ENCODE data around the gene SPON2.

Gene SPON2

DNA sequence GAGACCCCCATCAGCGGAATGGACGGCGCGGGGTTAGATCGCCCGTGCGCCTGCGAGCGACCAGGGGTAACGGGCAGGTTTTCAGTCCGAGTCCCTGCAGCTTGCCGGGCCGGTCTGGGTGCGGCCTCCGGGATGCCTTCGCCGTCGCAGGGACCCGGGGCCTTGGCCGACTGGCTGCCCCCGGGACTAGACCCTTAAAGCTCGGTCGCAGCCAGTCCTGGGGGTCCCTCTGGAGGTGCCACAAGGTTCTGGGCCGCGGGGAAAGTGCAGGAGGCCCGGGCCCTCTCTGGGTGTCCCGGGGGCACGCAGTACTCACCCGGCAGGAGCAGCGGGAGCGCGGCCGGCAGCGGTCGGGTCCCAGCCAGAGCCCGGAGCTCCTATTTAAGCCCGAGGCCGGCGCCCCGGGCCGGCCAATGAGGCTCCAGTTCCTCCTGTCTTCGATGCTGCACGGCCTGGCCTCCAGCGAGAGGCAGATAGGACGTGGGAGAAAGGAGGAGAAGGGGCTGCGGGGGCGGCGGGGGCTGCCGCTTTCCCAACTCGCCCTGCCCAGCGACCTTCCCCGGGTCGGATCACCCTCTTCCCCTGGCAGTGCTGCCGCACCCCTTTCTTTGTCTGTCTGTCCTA lies at the start of gene SPON2:
Gene SPON2, minus strand, starts transcription at position 356 of the 624 bp plus-strand sequence.
- DNase-seq, result no peak

DNA sequence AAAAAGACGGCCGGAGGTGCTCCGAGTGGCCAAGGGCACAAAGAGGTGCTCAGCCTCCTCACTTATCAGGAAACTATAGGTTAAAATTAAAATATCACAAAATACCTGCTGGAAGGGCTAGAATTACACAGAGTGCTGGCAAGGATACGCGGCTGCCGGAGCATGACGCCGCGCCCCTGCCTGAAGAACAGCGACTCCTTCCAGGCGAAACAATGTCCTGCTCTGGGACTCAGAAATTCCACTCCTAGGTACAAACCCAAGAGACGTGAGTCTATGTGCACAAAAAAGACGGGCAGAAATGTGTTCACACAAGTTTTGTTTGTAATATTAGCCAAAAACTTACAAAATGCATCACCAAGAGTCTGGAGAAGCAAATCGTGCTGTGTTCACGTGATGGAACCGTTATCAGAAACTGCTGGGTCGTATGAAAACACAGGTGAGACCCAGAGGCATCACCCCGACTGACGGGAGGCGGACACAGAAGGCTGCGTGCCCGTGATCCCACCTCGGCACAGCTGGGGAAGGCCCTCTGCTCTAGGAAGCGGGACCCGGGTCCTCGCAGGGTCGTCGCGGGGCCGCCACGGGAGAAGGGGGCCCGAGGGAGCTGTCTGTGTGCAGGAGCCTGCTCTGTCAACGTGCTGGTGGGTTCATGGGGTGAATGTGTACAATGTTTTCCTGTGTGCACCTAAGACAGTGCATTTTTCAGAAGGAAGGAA lies 48.9 kb upstream of the SPON2 start:
- no peak for DNase-seq

DNA sequence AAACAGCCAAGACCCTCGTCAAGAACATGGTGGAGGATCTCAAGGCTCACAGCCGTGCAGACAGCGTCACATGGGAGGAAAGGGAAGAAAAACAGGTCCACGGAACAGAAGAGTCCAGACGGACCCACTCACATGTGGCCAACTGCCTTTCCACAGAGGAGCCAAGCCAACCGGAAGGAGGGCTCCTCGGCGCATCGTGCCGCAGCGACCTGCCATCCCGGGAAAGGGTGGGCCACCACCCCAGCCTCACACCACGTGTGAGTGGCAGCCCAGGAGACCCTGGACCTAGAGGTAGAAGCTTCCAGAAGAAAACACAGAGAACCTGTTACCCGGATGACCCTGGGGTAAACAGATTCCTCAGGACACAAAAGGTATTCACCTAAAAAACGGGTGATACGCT lies 48.2 kb upstream of the SPON2 start:
- DNase-seq, result no peak

DNA sequence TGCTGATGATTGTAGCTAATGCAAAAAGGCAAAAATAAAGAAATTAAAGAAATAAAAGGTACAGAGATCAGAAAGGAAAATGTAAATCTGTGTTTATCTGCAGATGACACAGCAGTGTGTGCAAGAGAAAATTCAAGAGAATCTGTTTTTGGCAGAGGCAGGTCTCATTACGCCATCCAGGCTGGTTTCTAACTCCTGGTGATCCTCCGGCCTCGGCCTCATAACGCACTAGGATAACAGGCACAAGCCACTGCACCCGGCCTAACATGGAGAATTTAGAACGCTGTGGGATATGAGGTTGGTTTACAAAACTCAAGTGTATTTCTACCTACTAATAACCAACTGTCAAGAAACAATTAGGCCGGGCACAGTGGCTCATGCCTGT lies 47.2 kb upstream of the SPON2 start:
- no peak for DNase-seq

DNA sequence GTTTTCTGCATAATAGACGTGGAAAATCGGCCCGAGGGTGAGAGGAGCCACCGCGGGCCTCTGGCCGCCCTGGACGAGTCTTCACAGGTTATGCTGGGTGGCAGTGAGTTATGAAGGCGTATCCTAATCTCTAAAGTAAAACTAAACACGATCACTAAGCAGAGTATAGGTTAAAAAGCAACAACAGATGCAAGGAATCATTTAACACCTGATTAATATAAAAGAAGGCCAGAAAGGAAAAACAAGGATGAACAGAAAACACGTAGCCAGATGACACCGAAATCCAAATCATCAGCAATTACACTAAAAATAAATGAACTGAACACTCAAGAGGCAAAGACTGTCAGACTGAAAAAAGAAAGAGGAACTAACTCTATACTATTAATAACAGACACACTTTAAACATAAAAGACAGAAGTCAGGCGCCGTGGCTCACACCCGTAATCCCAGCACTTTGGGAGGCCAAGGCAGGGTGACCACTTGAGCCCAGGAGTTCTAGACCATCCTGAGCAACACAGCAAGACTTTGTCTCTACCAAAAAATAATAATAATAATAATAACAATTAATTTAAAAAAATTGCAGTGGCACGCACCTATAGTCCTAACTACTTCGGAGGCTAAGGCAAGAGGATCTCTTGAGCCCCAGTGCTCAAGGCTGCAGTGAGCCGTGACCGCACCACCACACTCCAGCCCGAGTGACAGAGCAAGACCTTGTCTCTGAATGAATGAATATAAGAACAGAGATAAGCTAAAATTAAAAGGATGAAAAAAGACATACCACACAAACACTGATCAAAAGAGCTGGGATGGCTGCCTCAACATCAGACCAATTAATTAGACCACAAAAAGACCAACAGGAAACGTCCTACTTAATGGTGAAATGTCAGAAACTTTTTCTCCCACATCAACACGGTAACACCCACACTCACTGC lies 46.5 kb upstream of the SPON2 start:
- DNase-seq, result no peak

DNA sequence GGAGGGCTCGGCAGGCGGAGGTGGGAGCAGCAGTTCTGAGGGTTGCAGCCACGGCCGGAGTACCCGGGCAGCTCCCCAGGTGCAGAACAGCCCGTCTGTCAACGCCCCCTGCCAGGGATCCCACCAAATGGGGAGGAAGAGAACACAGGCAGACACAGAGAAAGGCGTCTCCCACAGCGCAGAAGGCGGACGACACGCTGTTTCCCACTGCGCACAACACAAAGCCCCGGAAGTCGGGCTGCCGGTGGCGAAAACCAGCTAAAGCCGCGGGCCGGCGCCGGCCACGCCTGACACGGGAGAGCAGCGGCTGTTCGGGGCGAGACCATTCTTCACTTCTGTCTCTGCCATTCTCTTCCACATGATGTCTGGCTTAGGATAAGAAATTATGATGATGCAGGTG lies 45.0 kb upstream of the SPON2 start:
- no peak for DNase-seq

DNA sequence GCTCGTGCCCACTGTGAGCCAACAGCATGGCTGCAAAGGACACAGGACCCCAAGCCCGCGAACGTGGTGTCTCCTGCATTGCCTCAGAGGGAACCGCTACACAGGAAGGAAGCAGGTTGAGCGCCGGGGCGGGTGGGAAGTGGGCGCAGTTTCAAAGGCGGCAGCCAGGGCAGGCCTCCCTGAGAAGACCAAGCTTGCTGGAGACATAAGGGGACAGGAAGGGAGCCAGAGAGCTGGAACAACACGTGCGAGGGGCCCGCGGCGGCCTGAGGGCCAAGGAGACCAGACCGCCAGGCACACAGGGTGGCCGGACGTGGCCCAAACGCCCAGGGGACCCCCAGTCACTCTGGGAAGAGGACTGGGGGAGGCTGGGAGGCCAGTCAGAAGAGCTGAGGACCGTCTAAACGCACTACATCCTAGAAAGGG lies 44.5 kb upstream of the SPON2 start:
- no peak for DNase-seq

DNA sequence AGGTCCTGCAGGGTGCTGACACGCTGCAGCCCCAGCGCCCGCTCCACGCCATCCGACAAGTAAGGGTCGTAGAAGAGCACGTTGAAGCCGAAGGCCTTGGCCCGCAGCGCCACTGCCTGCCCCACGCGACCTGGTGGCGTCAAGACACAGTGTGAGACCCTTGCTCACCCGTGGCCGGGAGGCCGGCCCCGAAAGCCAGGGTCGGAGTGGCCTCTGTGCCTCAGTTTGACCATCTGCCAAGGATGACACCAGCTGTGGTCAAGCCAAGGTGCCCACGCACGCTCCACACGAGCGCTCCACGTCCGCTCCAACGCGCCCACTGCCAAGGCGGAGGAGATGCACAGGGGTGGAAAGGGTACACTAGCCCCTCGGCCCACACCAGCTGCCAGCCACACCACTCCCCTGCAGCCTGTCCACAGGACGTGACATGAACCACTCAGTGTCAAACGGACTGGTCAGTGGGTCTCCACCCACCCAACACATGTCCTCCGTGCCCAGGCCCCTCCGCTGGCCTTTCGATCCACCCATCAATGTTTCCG lies 43.8 kb upstream of the SPON2 start:
- no peak for DNase-seq

DNA sequence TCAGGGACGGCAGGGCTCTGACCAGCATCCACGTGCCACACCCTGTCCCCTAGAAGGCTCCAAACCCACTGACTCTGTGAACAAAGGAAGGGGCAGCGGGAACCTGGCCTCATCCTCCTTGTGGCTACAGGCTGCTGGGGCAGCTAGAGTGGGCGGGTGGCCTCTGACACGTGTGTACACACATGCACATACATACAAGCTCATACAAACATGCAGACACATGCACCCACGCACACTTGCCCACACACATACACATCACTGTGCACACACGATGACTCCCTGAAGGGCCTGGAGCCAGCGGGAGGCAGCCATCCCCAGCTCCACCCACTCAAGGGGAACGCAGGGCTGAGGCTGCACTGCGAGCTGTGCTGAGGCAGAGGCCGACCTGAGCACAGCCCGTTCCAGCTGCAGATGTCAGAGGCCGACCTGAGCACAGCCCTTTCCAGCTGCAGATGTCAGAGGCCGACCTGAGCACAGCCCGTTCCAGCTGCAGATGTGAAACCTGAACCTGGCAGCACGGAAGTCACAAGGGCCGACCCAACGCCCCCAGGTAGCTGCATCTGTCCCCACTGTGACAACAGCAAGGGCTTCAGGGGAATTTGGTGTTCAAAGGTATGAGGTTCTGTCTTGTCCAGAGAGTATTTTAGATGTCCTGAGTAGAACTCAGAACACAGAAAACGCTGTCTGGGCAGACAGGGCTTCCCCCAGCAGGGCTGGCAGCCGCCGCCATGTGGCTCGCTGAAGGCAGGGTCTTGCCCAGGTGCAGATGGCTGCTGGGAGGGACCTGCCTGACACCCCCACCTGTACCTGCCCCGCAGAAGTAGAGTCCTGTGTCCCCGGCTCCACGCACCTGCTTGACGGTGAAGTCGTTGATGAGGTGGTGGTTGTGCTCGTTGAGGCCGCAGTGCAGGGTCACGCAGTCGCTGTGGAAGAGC lies 43.0 kb upstream of the SPON2 start:
- no peak for DNase-seq

DNA sequence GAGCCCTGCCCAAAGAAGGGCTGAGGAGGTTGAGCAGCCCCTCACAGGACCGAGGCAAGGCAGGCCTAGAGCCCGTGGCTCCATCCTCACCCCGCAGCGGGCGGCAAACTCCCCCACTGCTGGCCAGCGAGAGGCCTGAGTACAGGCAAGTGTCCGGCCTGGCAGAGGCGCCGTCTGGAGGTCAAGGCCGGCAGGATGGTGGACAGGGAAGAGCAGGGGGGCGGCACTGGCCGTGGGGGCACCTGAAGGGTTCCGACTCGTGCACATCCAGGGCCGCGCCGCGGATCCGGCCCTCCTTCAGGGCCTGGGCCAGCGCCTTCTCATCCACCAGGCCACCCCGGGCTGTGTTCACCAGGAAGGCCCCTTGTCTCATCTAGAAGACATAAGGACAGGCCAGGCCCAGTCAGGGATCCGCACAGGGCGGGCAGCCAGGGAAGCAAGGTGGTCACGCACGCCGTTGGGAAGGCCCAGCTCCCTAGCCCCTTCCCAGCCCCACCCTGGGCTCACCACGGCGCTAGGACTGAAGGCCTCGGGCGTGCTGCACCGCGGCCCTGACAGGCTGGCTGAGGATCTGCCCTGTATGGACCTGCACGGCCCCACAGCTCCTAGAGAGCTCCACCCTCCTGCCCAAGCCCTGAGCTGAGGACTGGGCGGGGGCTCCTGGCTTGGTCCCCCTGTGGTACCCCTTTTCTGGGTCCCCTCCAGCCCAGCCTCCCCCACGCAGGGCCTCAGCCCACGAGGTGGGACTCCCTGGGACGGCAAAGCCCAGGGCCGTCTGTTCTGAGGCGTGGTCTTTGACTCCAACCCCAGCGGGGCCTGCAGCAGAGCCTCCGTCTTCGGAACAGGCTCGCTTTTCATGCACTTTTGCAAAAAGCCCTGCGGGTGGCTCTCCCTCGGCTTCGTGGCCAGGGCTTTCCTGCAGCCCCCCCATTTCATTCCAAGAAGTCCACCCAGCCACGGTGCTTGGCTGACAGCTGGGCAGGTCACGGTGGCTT lies 42.0 kb upstream of the SPON2 start:
- no peak for DNase-seq

DNA sequence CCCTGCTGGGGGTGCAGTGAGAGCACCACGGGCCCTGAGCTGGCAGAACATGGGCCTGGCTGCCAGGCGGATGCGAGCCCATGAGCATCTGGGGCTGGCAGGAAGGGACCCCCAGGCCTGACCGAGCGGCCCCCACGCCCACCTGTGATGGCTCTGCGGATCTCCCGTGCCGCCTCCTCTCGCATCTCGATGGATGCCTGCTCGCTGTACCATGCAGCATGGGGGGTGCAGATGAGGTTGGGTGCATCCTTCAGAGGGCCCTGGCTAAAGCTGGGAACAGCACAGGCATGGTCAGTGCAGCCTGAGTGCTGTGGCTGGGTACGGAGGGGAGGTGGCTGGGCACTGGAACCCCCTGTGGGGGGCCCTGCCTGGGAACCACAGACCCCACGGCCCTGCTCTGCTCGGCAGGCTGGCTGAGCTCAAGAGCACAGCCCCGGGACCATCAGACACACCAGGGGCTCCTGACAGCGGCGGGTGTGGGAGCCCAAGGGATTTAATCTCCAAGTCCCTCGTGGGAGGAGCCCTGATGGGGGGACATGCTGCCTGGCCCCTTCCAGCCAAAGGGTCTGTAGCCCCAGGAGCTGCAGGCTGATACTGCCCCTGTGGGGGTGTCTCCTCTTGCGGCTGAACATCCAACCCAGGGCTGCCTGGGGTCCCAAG lies 41.1 kb upstream of the SPON2 start:
- DNase-seq, result no peak

DNA sequence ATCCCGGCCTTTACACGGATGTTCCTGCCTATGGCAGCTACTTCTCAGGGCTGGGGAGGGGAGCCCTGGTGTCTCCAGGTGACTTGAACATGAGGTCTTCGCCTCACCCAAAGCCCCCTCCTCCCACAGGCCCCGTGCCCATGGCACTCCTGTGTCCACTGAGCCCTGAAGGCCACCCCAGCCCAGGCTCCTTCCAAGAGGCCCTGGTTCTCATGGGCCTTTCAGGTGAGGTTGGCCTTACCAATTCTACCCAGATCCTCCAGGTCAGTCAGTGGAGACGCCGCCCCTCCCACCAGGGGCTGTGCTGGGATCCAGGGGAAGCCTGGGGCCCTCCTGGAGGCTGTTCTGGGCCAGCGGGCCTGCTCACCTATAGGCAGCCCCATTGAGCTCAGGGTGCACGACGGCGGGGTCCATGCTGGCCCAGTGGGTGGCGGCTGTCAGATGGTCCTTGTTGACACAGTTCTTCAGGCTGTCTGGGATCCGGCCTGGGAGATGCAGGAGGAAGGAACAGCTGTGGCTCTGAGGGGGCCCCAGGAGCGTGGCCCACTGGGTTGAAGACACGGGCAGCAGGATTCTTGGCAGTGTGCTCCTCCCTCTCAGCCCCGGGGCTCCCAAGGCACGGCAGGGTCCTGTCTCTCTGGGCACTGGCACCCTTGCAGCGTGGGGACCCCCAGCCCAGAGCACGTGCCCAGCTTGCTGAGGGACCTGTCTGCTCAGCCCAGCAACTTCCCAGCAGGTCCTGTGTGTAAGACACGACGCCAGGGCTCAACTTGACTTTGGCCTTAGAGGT lies 40.4 kb upstream of the SPON2 start:
- no peak for DNase-seq

DNA sequence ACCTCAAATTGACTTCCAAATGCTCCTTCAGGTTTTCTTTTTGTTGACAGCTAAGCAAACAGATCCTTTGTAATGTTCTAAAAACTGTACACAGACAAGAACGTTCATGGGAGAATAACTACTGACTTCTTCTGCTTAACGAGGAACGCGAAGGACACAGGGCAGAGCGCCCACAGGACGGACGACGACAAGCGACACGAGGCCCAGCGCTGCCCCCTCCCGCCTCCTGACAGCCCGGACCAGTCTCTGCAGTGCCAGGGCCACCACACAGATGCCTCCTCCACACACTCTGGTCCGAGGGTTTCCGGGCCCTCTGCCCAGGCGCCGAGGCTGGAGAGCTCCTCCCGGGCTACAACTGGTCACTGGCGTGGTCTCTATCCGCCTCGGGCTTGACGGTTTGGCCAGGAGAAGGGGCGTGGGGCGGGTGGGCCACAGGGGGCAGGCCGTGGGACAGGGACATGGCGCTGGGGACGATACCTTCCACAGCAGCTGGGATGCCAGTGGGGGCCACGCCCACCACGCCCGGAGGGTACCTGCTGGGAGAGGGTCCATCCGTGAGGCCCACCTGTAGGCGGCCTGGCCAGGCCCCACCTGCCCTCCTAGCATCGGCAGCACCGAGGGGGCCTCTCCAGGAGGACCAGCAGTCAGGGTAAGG lies 39.6 kb upstream of the SPON2 start:
- DNase-seq, result no peak

DNA sequence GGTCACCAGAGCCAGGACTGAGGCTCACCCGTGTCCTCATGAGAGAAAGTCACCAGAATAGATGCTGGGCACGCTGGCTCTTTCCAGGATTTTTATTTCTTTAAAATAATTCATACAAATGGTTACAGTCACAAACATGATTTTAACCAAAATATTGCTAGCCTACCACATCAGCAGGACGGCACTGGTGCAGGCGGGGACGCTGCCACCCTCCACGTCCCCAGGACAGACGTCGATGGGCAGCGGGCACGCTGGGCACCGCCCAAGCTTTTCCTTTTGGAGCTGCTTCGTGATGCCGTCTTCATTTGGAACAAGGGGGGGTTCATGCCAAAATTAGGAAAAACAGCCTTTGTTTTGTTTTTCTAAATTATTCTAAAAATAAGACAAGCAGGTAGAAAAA lies 39.0 kb upstream of the SPON2 start:
- DNase-seq, result no peak

DNA sequence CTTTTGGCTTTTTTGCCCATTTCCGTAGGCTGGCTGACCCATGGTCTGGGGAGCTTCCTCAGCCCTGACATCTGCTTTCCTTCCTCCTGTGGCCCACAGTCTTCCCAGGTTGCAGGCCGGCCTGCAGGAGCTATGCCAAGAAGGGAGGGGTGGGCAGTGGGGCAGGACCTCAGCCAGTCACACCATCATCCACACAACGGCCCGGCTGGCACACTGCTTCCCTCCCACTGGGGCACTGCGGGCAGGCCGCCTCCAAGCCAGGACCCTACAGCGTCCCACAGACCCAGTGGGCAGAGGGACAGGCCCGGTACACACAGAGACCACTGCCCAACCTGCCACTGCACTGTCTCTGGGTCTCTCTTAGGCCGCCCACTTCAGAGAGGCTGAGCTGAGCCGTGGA lies 38.6 kb upstream of the SPON2 start:
- no peak for DNase-seq

DNA sequence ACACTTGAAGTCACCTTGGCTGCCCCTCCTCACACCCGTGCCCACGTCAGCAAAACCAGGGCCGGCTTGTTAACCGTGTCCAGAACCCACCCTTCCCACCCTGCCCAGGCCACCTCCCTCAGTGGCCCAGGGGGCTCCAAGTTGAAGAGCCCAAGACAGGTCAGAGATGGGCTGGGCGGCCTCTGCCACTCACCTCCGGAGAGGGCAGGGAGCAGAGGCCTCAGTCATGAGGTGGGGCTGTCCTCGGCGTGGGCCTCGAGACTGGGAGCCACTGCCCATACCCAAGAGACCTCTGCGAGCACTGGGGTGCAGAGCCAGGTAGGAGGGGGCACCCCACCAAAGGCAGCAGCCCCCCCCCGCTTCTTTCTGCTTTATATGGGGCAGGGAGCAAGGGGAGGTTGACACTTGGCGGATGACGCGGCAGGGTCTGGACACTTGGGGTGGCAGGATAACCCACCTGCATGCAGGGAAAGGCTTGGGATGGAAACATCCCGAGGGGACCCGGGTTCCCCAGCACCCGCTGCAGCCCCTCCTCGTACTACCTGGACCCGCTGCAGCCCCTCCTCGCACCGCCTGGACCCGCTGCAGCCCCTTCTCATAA lies 38.0 kb upstream of the SPON2 start:
- no peak for DNase-seq

DNA sequence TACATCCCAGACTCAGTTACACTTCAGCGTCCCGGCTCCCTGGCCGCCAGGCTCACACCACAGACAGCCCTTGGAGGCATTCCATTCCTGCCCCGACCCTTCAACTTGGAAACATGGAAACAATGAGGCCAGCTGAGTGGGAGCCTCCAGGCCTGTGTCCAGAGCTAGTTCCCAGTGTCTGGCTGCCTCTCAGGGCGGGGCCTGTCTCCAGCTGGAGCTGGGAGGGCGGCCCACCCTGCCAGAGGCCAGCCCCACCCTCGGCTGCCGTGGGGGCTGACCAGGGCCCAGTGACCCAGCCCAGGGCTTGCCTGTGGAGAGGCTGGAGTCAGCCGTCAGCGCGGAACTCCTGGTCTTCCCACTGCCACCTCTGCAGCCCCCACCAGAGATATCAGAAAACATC lies 37.4 kb upstream of the SPON2 start:
- DNase-seq, result peak; percentile 5

DNA sequence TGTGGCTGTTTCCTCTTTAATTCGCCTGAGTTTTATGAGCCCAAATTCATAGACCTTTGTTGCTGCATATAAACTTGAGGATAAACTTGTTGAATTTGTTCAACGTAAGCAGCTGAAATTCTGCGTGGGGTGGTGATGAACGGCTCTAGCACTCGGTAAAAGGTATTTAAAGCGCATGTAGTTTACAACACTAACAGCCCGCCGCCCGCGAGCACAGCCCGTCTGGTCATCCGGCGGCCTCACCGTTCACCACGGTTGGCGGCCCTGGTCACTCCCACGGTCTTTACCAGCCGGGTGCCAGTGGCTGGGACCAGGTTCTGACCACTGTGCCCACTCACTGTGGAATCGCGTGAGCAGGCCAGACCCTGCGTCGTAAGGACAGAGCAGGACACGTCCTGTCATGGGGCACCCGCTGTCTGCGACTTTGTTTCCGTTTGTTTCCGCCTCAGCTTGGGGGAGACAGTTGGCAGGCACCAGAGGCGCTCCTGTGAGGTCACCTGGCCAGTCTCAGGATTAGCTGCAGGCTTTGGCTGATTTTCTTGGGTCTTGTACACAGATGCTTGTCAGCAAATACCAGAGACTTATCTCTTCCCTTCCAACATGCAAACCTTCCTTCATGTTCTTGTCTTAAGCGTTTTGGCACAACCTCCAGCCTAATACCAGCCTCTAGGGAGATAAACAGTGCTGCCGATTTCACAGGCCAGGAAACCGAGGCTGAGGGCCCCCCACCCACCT lies 36.8 kb upstream of the SPON2 start:
- no peak for DNase-seq

All from kidney glomerular epithelial cell (primary cell).